A549 (cell line): ENCODE measurements around the gene SLC6A3. TPM values are rescaled to one million over a fixed set of nuclear protein-coding genes. Genes with fewer than 3 reads are reported as not detected.

Experiments used
- ATAC-seq, 2 experiments: fragments of 200-7000 bp in 1 of 2; fragments of >200 bp in 1 of 2; cut with Nextera tagmentation in 1 of 2; cut with Tn5 transposase in 1 of 2; 3 replicates each; pipeline versions ENCODE4 v1.8.0 to v1.9.1; 2018 to 2020; ENCODE audit warnings: mild to moderate bottlenecking in 1 of 2, moderate library complexity in 1 of 2
- CTCF ChIA-PET: fragments of 300-600 bp; sonication (Branson Sonifier 250); formaldehyde crosslinking; extraction: SDS; loops from one replicate; lab custom pipeline; 2021; ENCODE audit warnings: antibody characterized with exemption, inconsistent platforms; lab: Yijun Ruan, JAX
- POLR2A ChIA-PET: fragments of 350-600 bp; formaldehyde crosslinking; extraction: SDS; loops from one replicate; lab custom pipeline; 2021; ENCODE audit warnings: antibody characterized with exemption, inconsistent platforms; lab: Yijun Ruan, JAX
- DNase-seq, 2 experiments: peaks; one replicate each; pipeline versions ENCODE4 v3.0.0 to v3.0.0-alpha.2; 2011 to 2016; ENCODE audit warnings: low read depth in 1 of 2, low spot score in 1 of 2
- FAIRE-seq: peaks from 2 replicates; lab custom pipeline; 2011; peaks lifted over from hg19 to GRCh38; lab: Jason Lieb, UNC
- H3K27ac ChIP-seq, 2 experiments: fragments of >200 bp; sonication (Bioruptor Twin); formaldehyde crosslinking; 3 replicates each; pipeline ENCODE4 v1.5.1; 2016 to 2017
- H3K4me1 ChIP-seq: fragments of >200 bp; sonication (Bioruptor Twin); formaldehyde crosslinking; 3 replicates; pipeline ENCODE4 v1.6.1; 2016
- H3K4me2 ChIP-seq: fragments of >200 bp; sonication (Bioruptor Twin); formaldehyde crosslinking; 3 replicates; pipeline ENCODE4 v1.6.1; 2016
- H3K4me3 ChIP-seq: fragments of >200 bp; sonication (Bioruptor Twin); formaldehyde crosslinking; 3 replicates; pipeline ENCODE4 v1.5.1; 2016
- H3K9me3 ChIP-seq: fragments of >200 bp; sonication (Bioruptor Twin); formaldehyde crosslinking; 3 replicates; pipeline ENCODE4 v1.6.1; 2016
- CHD2 ChIP-seq: fragments of 150-350 bp; IDR thresholded peaks from 2 replicates; pipeline ENCODE4 v1.6.1; 2014; ENCODE audit warnings: low read length; ENCODE audit not compliant: partially characterized antibody
- CTCF ChIP-seq: fragments of >200 bp; sonication (Bioruptor Twin); formaldehyde crosslinking; IDR thresholded peaks from 3 replicates; pipeline ENCODE4 v1.5.1; 2016
- E2F6 ChIP-seq: IDR thresholded peaks from 2 replicates; pipeline ENCODE4 v1.6.1; 2012; ENCODE audit warnings: low read depth, borderline replicate concordance
- EHF ChIP-seq: fragments of 250-450 bp; sonication (Bioruptor Pico); IDR thresholded peaks from 2 replicates; pipeline ENCODE4 v1.5.0; 2020; ENCODE audit warnings: mild to moderate bottlenecking
- ELK1 ChIP-seq: fragments of 150-350 bp; IDR thresholded peaks from 2 replicates; pipeline ENCODE4 v1.6.1; 2014; ENCODE audit warnings: low read depth, mild to moderate bottlenecking, low read length
- FOSL2 ChIP-seq, 2 experiments: fragments of 450-650 bp in 1 of 2; fragments of >200 bp in 1 of 2; sonication (Bioruptor Twin) in 1 of 2; formaldehyde crosslinking; IDR thresholded peaks; 2 replicates each; pipeline versions ENCODE4 v1.5.0 to v1.6.1; 2016 to 2020; ENCODE audit warnings: mild to moderate bottlenecking in 1 of 2, moderate library complexity in 1 of 2
- GATA3 ChIP-seq: IDR thresholded peaks from 2 replicates; pipeline ENCODE4 v1.6.1; 2012; ENCODE audit warnings: borderline replicate concordance
- HDAC2 ChIP-seq: fragments of 200-600 bp; sonication (generic); IDR thresholded peaks from 2 replicates; pipeline ENCODE4 v1.6.1; 2016
- HES2 ChIP-seq: fragments of >200 bp; sonication (Bioruptor Twin); formaldehyde crosslinking; IDR thresholded peaks from 2 replicates; pipeline ENCODE4 v1.6.1; 2016
- HMGXB4 ChIP-seq: fragments of 250-450 bp; sonication (Bioruptor Pico); IDR thresholded peaks from 2 replicates; pipeline ENCODE4 v1.5.0; 2021; ENCODE audit warnings: mild to moderate bottlenecking, moderate library complexity, borderline replicate concordance
- HOXA7 ChIP-seq: fragments of 250-450 bp; sonication (Bioruptor Pico); IDR thresholded peaks from 2 replicates; pipeline ENCODE4 v1.5.0; 2020; ENCODE audit warnings: mild to moderate bottlenecking, moderate library complexity
- MAZ ChIP-seq: fragments of 150-350 bp; IDR thresholded peaks from 2 replicates; pipeline ENCODE4 v1.6.1; 2014; ENCODE audit warnings: antibody characterized with exemption, low read depth, low read length, borderline replicate concordance
- MYC ChIP-seq: IDR thresholded peaks from 2 replicates; pipeline ENCODE4 v1.6.1; 2012; ENCODE audit warnings: mild to moderate bottlenecking, inconsistent platforms, low read length, improper control_type of control experiment, borderline replicate concordance
- NFE2L2 ChIP-seq: fragments of 150-350 bp; conservative IDR thresholded peaks from 2 replicates; pipeline ENCODE4 v1.6.1; 2014; ENCODE audit warnings: low read length
- NR3C1 ChIP-seq: fragments of >200 bp; sonication (Bioruptor Twin); formaldehyde crosslinking; IDR thresholded peaks from 3 replicates; pipeline ENCODE4 v1.6.1; 2017
- POLR2AphosphoS2 ChIP-seq: conservative IDR thresholded peaks from 2 replicates; pipeline ENCODE4 v1.6.1; 2012; ENCODE audit warnings: low read length, improper control_type of control experiment, inconsistent platforms
- RAD21 ChIP-seq, 2 experiments: fragments of >200 bp in 1 of 2; sonication (Bioruptor Twin) in 1 of 2; formaldehyde crosslinking in 1 of 2; IDR thresholded peaks in 1 of 2; conservative IDR thresholded peaks in 1 of 2; 2 replicates in 1 of 2; 3 replicates in 1 of 2; pipeline ENCODE4 v1.6.1; 2012 to 2018; ENCODE audit warnings: inconsistent platforms in 1 of 2
- REST ChIP-seq: fragments of 200-600 bp; sonication (generic); IDR thresholded peaks from 2 replicates; pipeline ENCODE4 v1.6.1; 2016; ENCODE audit warnings: antibody characterized with exemption, mild to moderate bottlenecking, moderate library complexity
- RFX5 ChIP-seq: fragments of 450-650 bp; IDR thresholded peaks from 2 replicates; pipeline ENCODE4 v1.7.1; 2014; ENCODE audit warnings: antibody characterized with exemption, mild to moderate bottlenecking, moderate library complexity
- RNF2 ChIP-seq: fragments of 200-600 bp; sonication (generic); IDR thresholded peaks from 2 replicates; pipeline ENCODE4 v1.6.1; 2016; ENCODE audit warnings: low read depth, mild to moderate bottlenecking, antibody characterized with exemption, moderate library complexity, borderline replicate concordance
- SMC3 ChIP-seq: fragments of >200 bp; sonication (Bioruptor Twin); formaldehyde crosslinking; IDR thresholded peaks from 3 replicates; pipeline ENCODE4 v1.6.1; 2018; ENCODE audit warnings: inconsistent platforms
- ZFP36 ChIP-seq: fragments of 450-650 bp; IDR thresholded peaks from 2 replicates; pipeline ENCODE4 v1.6.1; 2014; ENCODE audit warnings: borderline replicate concordance; ENCODE audit not compliant: partially characterized antibody
- WGBS: methylation state at CpG from one replicate; pipeline ENCODE4 v1.1.6; 2017; ENCODE audit errors: missing lambda C conversion rate; 5-methylcytosine and 5-hydroxymethylcytosine counted together
- polyA plus RNA-seq, 4 experiments: library from polyadenylated mRNA; depleted of rRNA in 3 of 4; stranded (reverse); fragments of >200 nt; fragmentation: RNase III in 1 of 4; extraction: RNeasy Plus Mini Kit Qiagen cat#74134 plus additional on column Dnase treatment in 1 of 4; gene quantifications; 2 replicates in 3 of 4; 3 replicates in 1 of 4; pipeline ENCODE4 v1.2.3, GENCODE V29; 2011 to 2017

SLC6A3 gene
- polyA plus RNA-seq, 2 of the 4 experiments (the other 2 are of a cell fraction) = 0.05 to 0.06 TPM

- TF ChIP-seq REST (no peak), RFX5 (no peak), RAD21 (conservative IDR thresholded peaks at IDR 0.05 in 1 of 2, IDR thresholded peaks at IDR 0.05 in 1 of 2) (no peak), MYC (0 out of 2 replicates have a peak, but pooled peaks have one; percentile 30), HDAC2 (no peak), RNF2 (no peak)
These were observed 100.0 kb downstream of the SLC6A3 start, which contains the start of gene CLPTM1L (continued) for GRCh38 chr5:1344975-1345838.

GRCh38 chr5:1343931-1344901 is 101.0 kb downstream of the SLC6A3 start:
- ATAC-seq = peak; percentile 10 to 35; a peak in 2 of 6 replicates
- FAIRE-seq = no peak
- no peak for DNase-seq
- peak overlapping the region; percentile 98 for H3K4me2 ChIP-seq
- peak overlapping the region; percentile 89 to 93 for H3K27ac ChIP-seq
- ChIA-PET POLR2A (interaction anchor here (0.9 to 1.5 kb wide), 2 partner anchors 10 to 26 kb away, joined by 3 to 7 read pairs; no protein-coding TSS in a partner anchor), CTCF (interaction anchor here (1.2 to 2.8 kb wide), 3 partner anchors 12 to 301 kb away, joined by 5 to 10 read pairs (median 5); no protein-coding TSS in a partner anchor)
- 21% methylated on average over 13 of the region's 61 CpGs for WGBS
- peak overlapping the region; percentile 92 for H3K4me3 ChIP-seq
- peaks cover 19% of the 10 kb centered on the region for H3K4me1 ChIP-seq
- no peak for TF ChIP-seq HOXA7
- no peak for TF ChIP-seq POLR2AphosphoS2
- TF ChIP-seq CHD2 = no peak
- TF ChIP-seq ELK1 = no peak
- no peak for TF ChIP-seq FOSL2 (IDR thresholded peaks at IDR 0.05)
- no peak for TF ChIP-seq FOSL2 (CRISPR knock-in tag; IDR thresholded peaks at IDR 0.05)
- no peak for TF ChIP-seq SMC3
- no peak for TF ChIP-seq E2F6
- no peak for TF ChIP-seq RNF2
- TF ChIP-seq ZFP36 = no peak
- no peak for TF ChIP-seq HMGXB4 (CRISPR knock-in tag)
- TF ChIP-seq MAZ = no peak
- no peak for TF ChIP-seq CTCF
- TF ChIP-seq NR3C1 = no peak
- TF ChIP-seq EHF (CRISPR knock-in tag) = no peak
- no peak for TF ChIP-seq HES2
- TF ChIP-seq NFE2L2 = no peak
- TF ChIP-seq GATA3 = no peak
- H3K9me3 ChIP-seq = no peaks in the 10 kb centered on the region
